Fibroblast of skin of left quadriceps (primary cell): ENCODE data around the gene RPL13A.

Experiments used
- DNase-seq, 2 experiments: peaks; one replicate each; pipeline ENCODE4 v3.0.0-alpha.2; 2013; ENCODE audit warnings: low read depth in 2 of 2

Gene RPL13A

GRCh38 chr19:49506575-49507105 lies 19.2 kb downstream of the RPL13A start:
- DNase-seq: no peak

GRCh38 chr19:49507803-49508494 lies 20.5 kb downstream of the RPL13A start:
- DNase-seq: no peak

DNA sequence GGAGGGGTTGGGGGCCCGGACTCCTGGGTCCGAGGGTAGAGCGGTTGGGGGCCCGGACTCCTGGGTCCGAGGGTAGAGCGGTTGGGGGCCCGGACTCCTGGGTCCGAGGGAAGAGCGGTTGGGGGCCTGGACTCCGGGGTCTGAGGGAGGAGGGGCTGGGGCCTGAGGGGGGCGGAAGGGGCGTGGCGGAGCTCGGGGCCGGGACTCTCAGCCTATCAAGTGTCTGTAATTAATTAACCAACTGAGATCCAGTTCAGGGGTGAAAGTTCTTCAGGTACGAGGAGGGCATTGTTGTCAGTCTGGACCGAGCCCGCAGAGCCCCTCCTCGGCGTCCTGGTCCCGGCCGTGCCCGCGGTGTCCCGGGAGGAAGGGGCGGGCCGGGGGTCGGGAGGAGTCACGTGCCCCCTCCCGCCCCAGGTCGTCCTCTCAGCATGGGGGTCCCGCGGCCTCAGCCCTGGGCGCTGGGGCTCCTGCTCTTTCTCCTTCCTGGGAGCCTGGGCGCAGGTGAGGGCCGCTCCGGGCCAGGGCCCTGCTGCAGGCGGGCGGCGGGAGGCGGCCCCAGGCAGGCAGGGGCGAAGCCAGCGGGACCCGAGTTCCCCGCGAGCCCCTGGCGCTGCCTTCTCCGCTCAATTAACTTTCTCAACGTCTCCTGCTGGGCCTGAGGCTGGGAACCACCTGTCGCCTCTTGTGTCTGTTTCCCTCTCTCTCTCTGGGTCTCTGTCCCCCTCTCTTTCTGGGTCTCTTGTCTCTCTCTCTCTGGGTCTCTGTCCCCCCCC lies 25.8 kb downstream of the RPL13A start:
- no peak for DNase-seq

- no peak for DNase-seq
Observed at GRCh38 chr19:49513746-49514118, 26.3 kb downstream of the RPL13A start.

- no peak for DNase-seq
Observed at GRCh38 chr19:49514151-49514550, 26.7 kb downstream of the RPL13A start.

- no peak for DNase-seq
Observed at GRCh38 chr19:49515767-49516166, 28.4 kb downstream of the RPL13A start.

GRCh38 chr19:49518033-49518432 lies 30.6 kb downstream of the RPL13A start:
- no peak for DNase-seq

- no peak for DNase-seq
Observed at GRCh38 chr19:49520705-49521319, 33.4 kb downstream of the RPL13A start.

- DNase-seq: no peak
Observed at GRCh38 chr19:49524812-49525455, 37.5 kb downstream of the RPL13A start.

GRCh38 chr19:49528211-49528771 lies 40.9 kb downstream of the RPL13A start:
- no peak for DNase-seq

GRCh38 chr19:49530708-49531107 lies 43.3 kb downstream of the RPL13A start:
- DNase-seq: no peak

GRCh38 chr19:49533551-49534488 lies 46.4 kb downstream of the RPL13A start:
- DNase-seq: no peak

DNA sequence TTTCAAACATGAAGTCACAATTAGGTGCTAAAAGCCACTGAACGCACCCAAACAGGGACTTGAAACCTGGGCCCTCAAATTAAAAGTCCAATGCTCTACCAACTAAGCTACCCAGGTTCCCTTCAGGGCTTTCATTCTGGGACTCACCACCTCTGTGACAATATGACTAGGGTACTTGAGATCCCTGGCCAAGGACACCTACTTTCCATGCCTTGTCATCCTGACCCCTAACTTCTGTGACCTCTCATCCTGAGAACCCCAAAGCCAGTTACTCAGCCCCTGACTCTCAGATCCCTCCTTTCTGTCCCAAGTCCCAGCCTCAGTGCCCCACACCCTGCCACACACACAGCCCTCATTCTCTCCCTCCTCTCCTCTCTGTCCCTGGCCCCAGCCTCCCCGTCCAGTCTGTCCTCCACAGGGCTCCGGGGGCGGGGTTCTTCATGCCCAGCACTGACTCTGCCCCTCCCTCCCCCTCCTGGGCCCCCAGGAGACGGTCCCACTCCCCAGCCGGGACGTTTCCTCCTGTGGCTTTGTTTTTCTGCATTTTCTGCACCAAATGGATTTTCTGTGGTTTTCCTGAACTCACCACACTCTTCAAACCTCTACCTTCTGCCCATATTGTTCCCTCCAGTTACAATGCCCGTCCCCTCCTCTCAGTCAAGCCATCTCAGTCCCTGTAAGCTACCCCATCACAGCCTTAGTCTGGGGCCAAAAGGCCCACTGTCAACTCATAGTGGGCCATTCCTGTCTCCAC lies 47.4 kb downstream of the RPL13A start:
- no peak for DNase-seq

GRCh38 chr19:49536921-49537462 lies 49.6 kb downstream of the RPL13A start:
- DNase-seq: no peak

DNA sequence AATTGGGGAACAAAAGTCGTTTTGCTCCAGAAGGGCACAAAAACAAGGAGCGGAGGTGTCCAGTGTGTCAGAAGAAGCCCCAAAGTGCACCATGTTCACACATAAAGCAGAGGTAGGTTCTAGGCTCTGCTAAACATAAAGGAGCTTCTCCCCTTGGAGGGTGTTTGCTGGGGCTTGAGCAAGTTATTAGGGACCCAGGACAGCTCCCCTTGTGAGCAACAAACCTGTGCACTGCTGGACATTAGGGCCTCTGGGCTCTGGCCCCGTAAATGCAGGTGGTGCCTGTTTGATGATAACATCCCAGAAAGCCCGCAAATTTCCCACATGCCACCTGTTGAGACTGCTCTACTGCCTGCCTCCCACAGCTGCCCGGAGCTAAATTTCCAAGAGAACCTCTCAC lies 51.2 kb downstream of the RPL13A start:
- DNase-seq: no peak

DNA sequence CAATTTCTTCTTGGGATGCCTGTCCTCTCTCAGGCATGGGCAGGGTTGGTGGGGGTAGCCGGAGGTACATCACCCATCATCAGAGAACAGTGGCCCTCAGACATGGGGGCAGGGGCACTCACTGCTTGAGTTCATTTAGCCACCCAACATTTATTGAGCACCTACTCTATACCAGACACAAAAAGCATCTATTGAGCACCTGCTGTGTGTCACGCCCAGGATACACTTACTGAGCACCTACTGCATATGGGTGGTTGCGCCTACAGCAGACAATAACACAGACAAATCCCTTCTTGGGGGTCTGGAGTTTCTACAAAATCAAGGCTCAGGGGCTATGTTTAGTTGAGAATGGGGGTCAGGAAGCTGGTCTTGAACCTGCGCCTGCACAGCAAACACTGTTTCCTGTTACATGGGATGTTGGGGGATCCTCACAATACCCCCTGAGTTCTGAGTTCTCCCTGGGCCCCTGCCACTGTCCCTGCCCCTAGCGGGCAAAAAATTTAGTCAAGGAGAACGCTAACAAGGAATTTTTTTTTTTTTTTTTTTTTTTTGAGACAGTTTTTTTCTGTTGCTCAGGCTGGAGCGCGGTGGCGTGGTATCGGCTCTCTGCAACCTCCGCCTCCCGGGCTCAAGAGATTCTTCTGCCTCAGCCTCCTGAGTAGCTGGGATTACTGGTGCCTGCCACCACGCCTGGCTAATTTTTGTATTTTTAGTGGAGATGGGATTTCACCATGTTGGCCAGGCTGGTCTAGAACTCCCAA lies 52.0 kb downstream of the RPL13A start:
- no peak for DNase-seq
